Astrocyte of the spinal cord (primary cell): Measurements from ENCODE around the gene GABBR2.

Experiments
- DNase-seq: peaks from one replicate; pipeline ENCODE4 v3.0.0; 2011; ENCODE audit warnings: low read depth, low spot score
- H3K4me3 ChIP-seq: 2 replicates; pipeline ENCODE4 v1.5.1; 2011; ENCODE audit warnings: low read depth, mild to moderate bottlenecking, low read length, moderate library complexity
- CTCF ChIP-seq: IDR thresholded peaks from 2 replicates; pipeline ENCODE4 v1.5.1; 2012; ENCODE audit warnings: low read depth, mild to moderate bottlenecking, low read length, inconsistent platforms
- in situ Hi-C: cut with HindIII; loops from 2 replicates; pipeline ENCODE4 v1.10.0; 2017; ENCODE audit warnings: low sequenced_read_pairs

GABBR2 gene

GRCh38 chr9:98399950-98400683 lies 308.6 kb downstream of the GABBR2 start:
- DNase-seq, result no peak
- in situ Hi-C loops, result no loop called here
- no peak for TF ChIP-seq CTCF
- no peak overlapping the region for H3K4me3 ChIP-seq

- no peak overlapping the region for H3K4me3 ChIP-seq
- in situ Hi-C loops, result no loop called here
- TF ChIP-seq CTCF, result no peak
These were observed 312.1 kb downstream of the GABBR2 start for GRCh38 chr9:98396656-98397055.

GRCh38 chr9:98396236-98396635 lies 312.5 kb downstream of the GABBR2 start:
- TF ChIP-seq CTCF, result no peak
- in situ Hi-C loops, result no loop called here
- DNase-seq, result no peak
- H3K4me3 ChIP-seq, result no peak overlapping the region

More at GRCh38 chr9:98396656-98397055, 312.1 kb downstream of the GABBR2 start:
- no peak for DNase-seq

- TF ChIP-seq CTCF, result no peak
- H3K4me3 ChIP-seq, result no peak overlapping the region
- DNase-seq, result no peak
- in situ Hi-C loops, result no loop called here
These were observed 316.9 kb downstream of the GABBR2 start for GRCh38 chr9:98391867-98392266.

- DNase-seq, result no peak
- no peak for TF ChIP-seq CTCF
- in situ Hi-C loops, result no loop called here
- H3K4me3 ChIP-seq, result no peak overlapping the region
These were observed 317.3 kb downstream of the GABBR2 start for GRCh38 chr9:98391406-98391805.

GRCh38 chr9:98385751-98386150 lies 323.0 kb downstream of the GABBR2 start:
- in situ Hi-C loops, result no loop called here
- DNase-seq, result no peak
- no peak for TF ChIP-seq CTCF

More at GRCh38 chr9:98385751-98386150, 323.0 kb downstream of the GABBR2 start:
- H3K4me3 ChIP-seq, result no peak overlapping the region
